22Rv1 (cell line): ENCODE data around the gene PRRX1.

Source experiments
- CTCF ChIP-seq: fragments of 450-650 bp; IDR thresholded peaks from 2 replicates; pipeline ENCODE4 v1.5.1; 2017; ENCODE audit warnings: mild to moderate bottlenecking
- ZFX ChIP-seq: fragments of 450-650 bp; IDR thresholded peaks from 2 replicates; pipeline ENCODE4 v1.6.1; 2017; ENCODE audit warnings: antibody characterized with exemption, borderline replicate concordance

GRCh38 chr1:170682169-170682568 lies 18.2 kb downstream of the PRRX1 start:
- TF ChIP-seq CTCF (no peak), ZFX (no peak)
